Measurements from ENCODE around the gene IST1. TPM values are rescaled to one million over a fixed set of nuclear protein-coding genes. Genes with fewer than 3 reads are reported as not detected.
A peak's percentile ranks its signal among the peaks of the same experiment; 100 is the strongest.

The IST1 gene
- total and polyA plus RNA-seq, 10 of the 15 experiments (the other 5 are each of a cell fraction or from before 2014, with no cell fraction given) = 97.3 to 293 (median 138) TPM

- TF ChIP-seq SIN3A (IDR thresholded peaks at IDR 0.05; ENCODE audit: low read depth, low read length) (no peak), ZSCAN29 (IDR thresholded peaks at IDR 0.05) (0 out of 2 replicates have a peak, but pooled peaks have one; percentile 9), CTCF (IDR thresholded peaks at IDR 0.05 in 2 of 3, conservative IDR thresholded peaks at IDR 0.05 in 1 of 3; ENCODE audit: control insufficient read depth in 2 of 3, extremely low read depth in 1 of 3, insufficient read depth in 1 of 3, low read depth in 3 of 3, low read length in 3 of 3) (peak in 2 of 3 experiments; percentile 30 to 49; a peak in 2 of 6 replicates), PKNOX1 (IDR thresholded peaks at IDR 0.05) (0 out of 2 replicates have a peak, but pooled peaks have one; percentile 21), CHD2 (IDR thresholded peaks at IDR 0.05; ENCODE audit: borderline replicate concordance, low read depth, low read length) (peak; percentile 11; the same call in 1 of the 2 replicates), NKRF (conservative IDR thresholded peaks at IDR 0.05) (peak; percentile 55; the same call in 1 of the 2 replicates), TCF3 (IDR thresholded peaks at IDR 0.05; ENCODE audit: borderline replicate concordance, insufficient read depth, low read depth, low read length) (no peak), ZNF687 (IDR thresholded peaks at IDR 0.05) (peak; percentile 52; the same call in 1 of the 2 replicates), ATF7 (IDR thresholded peaks at IDR 0.05; ENCODE audit: low read depth) (peak; percentile 14; the same call in 1 of the 2 replicates), MTA2 (IDR thresholded peaks at IDR 0.05; ENCODE audit: low read depth) (peak; percentile 39; the same call in 1 of the 2 replicates), ZBTB40 (IDR thresholded peaks at IDR 0.05; ENCODE audit: borderline replicate concordance) (no peak), BHLHE40 (IDR thresholded peaks at IDR 0.05; ENCODE audit: borderline replicate concordance in 1 of 2, low read depth in 2 of 2, low read length in 1 of 2) (peak; percentile 25 to 30; a peak in 1 of 4 replicates), DPF2 (IDR thresholded peaks at IDR 0.05) (no peak; the same call in none of the 2 replicates)
Measured at GRCh38 chr16:71883849-71884638, 11.3 kb upstream of the IST1 start, which contains the start of gene ZNF821 (continued).

All from GM12878 (cell line).